ENCODE results near the gene SLC35F3. TPM values are rescaled to one million over a fixed set of nuclear protein-coding genes. Genes with fewer than 3 reads are reported as not detected.

SLC35F3 gene
- polyA plus RNA-seq, 1 donor from 2014 or later: 13.9 TPM

GRCh38 chr1:234302354-234302962 lies 398.0 kb downstream of the SLC35F3 start:
- Histone ChIP-seq H3K9me3 (ENCODE audit: low read length) (peaks cover 5% of the 10 kb centered on the region), H3K27me3 (ENCODE audit: insufficient read depth, low read depth, low read length) (no peaks in the 10 kb centered on the region), H3K4me2 (ENCODE audit: low read length) (no peak overlapping the region), H4K20me1 (ENCODE audit: insufficient read depth) (no peaks in the 10 kb centered on the region), H3K27ac (ENCODE audit: low read length) (peak overlapping the region; percentile 47), H3K79me2 (replicated peaks; ENCODE audit: insufficient read depth, low read length) (no peaks in the 10 kb centered on the region), H3K9ac (ENCODE audit: low read length) (no peak overlapping the region), H3K36me3 (ENCODE audit: insufficient read depth, low read length) (no peaks in the 10 kb centered on the region), H3K9me2 (ENCODE audit: insufficient read depth, low read length) (no peaks in the 10 kb centered on the region), H3F3A (ENCODE audit: insufficient read depth, low read length, poor library complexity, severe bottlenecking) (no peaks in the 10 kb centered on the region), H3K4me3 (ENCODE audit: low read length) (no peak overlapping the region), H2AFZ (ENCODE audit: low read depth, low read length) (no peak overlapping the region)
- TF ChIP-seq RAD21 (conservative IDR thresholded peaks at IDR 0.05): no peak
- no peak for TF ChIP-seq MXI1 (conservative IDR thresholded peaks at IDR 0.05; ENCODE audit: poor library complexity, severe bottlenecking)
- no peak for TF ChIP-seq CTCF (IDR thresholded peaks at IDR 0.05; ENCODE audit: poor library complexity, severe bottlenecking)
- TF ChIP-seq EZH2 (IDR thresholded peaks at IDR 0.05; ENCODE audit: borderline replicate concordance, insufficient read depth, low read length, poor library complexity, severe bottlenecking): no peak
- no peak for TF ChIP-seq POLR2AphosphoS5 (IDR thresholded peaks at IDR 0.05)
- no peak for TF ChIP-seq EP300 (conservative IDR thresholded peaks at IDR 0.05; ENCODE audit: poor library complexity, severe bottlenecking)
- TF ChIP-seq TAF1 (IDR thresholded peaks at IDR 0.05; ENCODE audit: low read depth): no peak
- no peak for TF ChIP-seq SMC3 (conservative IDR thresholded peaks at IDR 0.05; ENCODE audit: poor library complexity)
- no peak for TF ChIP-seq REST (IDR thresholded peaks at IDR 0.05; ENCODE audit: borderline replicate concordance)

- H3K27me3 ChIP-seq (ENCODE audit: insufficient read depth, low read depth, low read length): no peaks in the 10 kb centered on the region
- H3K9me3 ChIP-seq (ENCODE audit: low read length): peaks cover 5% of the 10 kb centered on the region
- H2AFZ ChIP-seq (ENCODE audit: low read depth, low read length): no peak overlapping the region
- no peaks in the 10 kb centered on the region for H3K79me2 ChIP-seq (replicated peaks; ENCODE audit: insufficient read depth, low read length)
- H3K4me2 ChIP-seq (ENCODE audit: low read length): no peak overlapping the region
- H3K9ac ChIP-seq (ENCODE audit: low read length): no peak overlapping the region
- peak overlapping the region; percentile 47 for H3K27ac ChIP-seq (ENCODE audit: low read length)
- no peaks in the 10 kb centered on the region for H4K20me1 ChIP-seq (ENCODE audit: insufficient read depth)
- no peak for TF ChIP-seq CTCF (IDR thresholded peaks at IDR 0.05; ENCODE audit: poor library complexity, severe bottlenecking)
- no peak for TF ChIP-seq TAF1 (IDR thresholded peaks at IDR 0.05; ENCODE audit: low read depth)
- no peak for TF ChIP-seq SMC3 (conservative IDR thresholded peaks at IDR 0.05; ENCODE audit: poor library complexity)
- no peak for TF ChIP-seq EP300 (conservative IDR thresholded peaks at IDR 0.05; ENCODE audit: poor library complexity, severe bottlenecking)
- TF ChIP-seq RAD21 (conservative IDR thresholded peaks at IDR 0.05): no peak
- no peak for TF ChIP-seq POLR2AphosphoS5 (IDR thresholded peaks at IDR 0.05)
- no peak for TF ChIP-seq EZH2 (IDR thresholded peaks at IDR 0.05; ENCODE audit: borderline replicate concordance, insufficient read depth, low read length, poor library complexity, severe bottlenecking)
- no peak for TF ChIP-seq REST (IDR thresholded peaks at IDR 0.05; ENCODE audit: borderline replicate concordance)
- TF ChIP-seq MXI1 (conservative IDR thresholded peaks at IDR 0.05; ENCODE audit: poor library complexity, severe bottlenecking): no peak
- H3K36me3 ChIP-seq (ENCODE audit: insufficient read depth, low read length): no peaks in the 10 kb centered on the region
- H3K9me2 ChIP-seq (ENCODE audit: insufficient read depth, low read length): no peaks in the 10 kb centered on the region
- H3F3A ChIP-seq (ENCODE audit: insufficient read depth, low read length, poor library complexity, severe bottlenecking): no peaks in the 10 kb centered on the region
- H3K4me3 ChIP-seq (ENCODE audit: low read length): peak overlapping the region; percentile 5
These were observed 398.8 kb downstream of the SLC35F3 start for GRCh38 chr1:234303231-234303630.
